HepG2 (cell line): ENCODE measurements around the gene AHCY. TPM values are rescaled to one million over a fixed set of nuclear protein-coding genes. Genes with fewer than 3 reads are reported as not detected.
"Not testable (repeated sequence)": the region's sequence is repeated elsewhere in the genome, so short reads cannot be mapped to it uniquely, and the experiment has no call there.

Source experiments
- ATAC-seq: fragments of 200-7000 bp; cut with Tn5 transposase; 3 replicates; pipeline ENCODE4 v1.9.1; 2020; ENCODE audit warnings: mild to moderate bottlenecking, moderate library complexity
- BruUV-seq: library from RNA; stranded (reverse); fragments of 400-500 nt; replicated peaks from 2 replicates; lab custom pipeline; 2021; lab: Mats Ljungman, UMichigan
- CTCF ChIA-PET: fragments of 300-600 bp; formaldehyde crosslinking; extraction: SDS; loops from one replicate; lab custom pipeline; 2021; ENCODE audit warnings: low total read pairs, inconsistent platforms, low intra/inter-chr PET ratio; lab: Yijun Ruan, JAX
- POLR2A ChIA-PET: fragments of 350-600 bp; sonication (Branson Sonifier 250); formaldehyde crosslinking; loops from one replicate; lab custom pipeline; 2020; ENCODE audit warnings: antibody characterized with exemption, inconsistent platforms; lab: Yijun Ruan, JAX
- DNase-seq: peaks from one replicate; pipeline ENCODE4 v3.0.0-alpha.2; 2015; ENCODE audit warnings: low spot score
- FAIRE-seq: peaks from 3 replicates; lab custom pipeline; 2011; peaks lifted over from hg19 to GRCh38; lab: Jason Lieb, UNC
- H2AFZ ChIP-seq: one replicate; pipeline ENCODE4 v1.6.1; 2011; ENCODE audit warnings: low read length, inconsistent platforms
- H3K27ac ChIP-seq: fragments of 300-600 bp; 3 replicates; pipeline ENCODE4 v1.8.0; 2011; ENCODE audit warnings: mixed run types, mild to moderate bottlenecking, mixed read lengths, low read length, inconsistent platforms; ENCODE audit not compliant: insufficient read depth; ENCODE audit errors: extremely low read length
- H3K27me3 ChIP-seq, 2 experiments: fragments of 200-600 bp in 1 of 2; 2 replicates in 1 of 2; 3 replicates in 1 of 2; pipeline versions ENCODE4 v1.6.0 to v1.8.0; 2011; ENCODE audit warnings: low read length in 2 of 2, mild to moderate bottlenecking in 2 of 2, moderate library complexity in 2 of 2, inconsistent platforms in 1 of 2; ENCODE audit not compliant: insufficient read depth in 2 of 2, control insufficient read depth in 1 of 2
- H3K36me3 ChIP-seq, 2 experiments: fragments of 200-600 bp in 1 of 2; replicated peaks in 1 of 2; 2 replicates in 1 of 2; 3 replicates in 1 of 2; pipeline versions ENCODE4 v1.5.1 to v1.8.0; 2011; ENCODE audit warnings: low read length in 2 of 2, inconsistent platforms in 1 of 2; ENCODE audit not compliant: insufficient read depth in 2 of 2, control insufficient read depth in 1 of 2
- H3K4me1 ChIP-seq: 2 replicates; pipeline ENCODE4 v1.5.1; 2012; ENCODE audit warnings: low read length, inconsistent platforms; ENCODE audit not compliant: insufficient read depth
- H3K4me2 ChIP-seq: 2 replicates; pipeline ENCODE4 v1.6.0; 2011; ENCODE audit warnings: low read depth, low read length, inconsistent platforms
- H3K4me3 ChIP-seq, 3 experiments: fragments of 200-600 bp in 1 of 3; sonication (generic), shearing (Covaris generic) in 1 of 3; replicated peaks in 1 of 3; 2 replicates each; pipeline ENCODE4 v1.5.1; 2011 to 2016; ENCODE audit warnings: low read length in 3 of 3, inconsistent platforms in 2 of 3, low read depth in 2 of 3, mild to moderate bottlenecking in 2 of 3, control low read depth in 1 of 3, mixed read lengths in 1 of 3; ENCODE audit not compliant: insufficient read depth in 1 of 3
- H3K79me2 ChIP-seq: one replicate; pipeline ENCODE4 v1.6.1; 2011; ENCODE audit warnings: low read length, inconsistent platforms; ENCODE audit not compliant: insufficient read depth
- H3K9ac ChIP-seq: 2 replicates; pipeline ENCODE4 v1.6.0; 2011; ENCODE audit warnings: mild to moderate bottlenecking, low read depth, low read length, inconsistent platforms; ENCODE audit not compliant: insufficient read depth
- H3K9me3 ChIP-seq: 2 replicates; pipeline ENCODE4 v1.5.1; 2012; ENCODE audit warnings: mild to moderate bottlenecking, low read length
- H4K20me1 ChIP-seq: 2 replicates; pipeline ENCODE4 v1.6.0; 2011; ENCODE audit warnings: inconsistent platforms, mild to moderate bottlenecking, low read length, moderate library complexity; ENCODE audit not compliant: insufficient read depth
- HOXA3 ChIP-seq: sonication (generic); formaldehyde crosslinking; IDR thresholded peaks from 2 replicates; pipeline ENCODE4 v1.5.0; 2020; ENCODE audit warnings: missing genetic modification reagents
- NFKB2 ChIP-seq: sonication (generic); formaldehyde crosslinking; IDR thresholded peaks from 2 replicates; pipeline ENCODE4 v1.4.0; 2020; ENCODE audit warnings: missing genetic modification reagents, borderline replicate concordance
- ZBTB33 ChIP-seq: sonication (generic); formaldehyde crosslinking; IDR thresholded peaks from 2 replicates; pipeline ENCODE4 v1.4.0; 2020; ENCODE audit warnings: missing genetic modification reagents
- ZBTB38 ChIP-seq: sonication (generic); formaldehyde crosslinking; IDR thresholded peaks from 2 replicates; pipeline ENCODE4 v1.5.1; 2020; ENCODE audit warnings: mild to moderate bottlenecking, missing genetic modification reagents
- ZBTB4 ChIP-seq: sonication (generic); formaldehyde crosslinking; IDR thresholded peaks from 2 replicates; pipeline ENCODE4 v1.4.0; 2020; ENCODE audit warnings: missing genetic modification reagents, mild to moderate bottlenecking, borderline replicate concordance
- ZNF724P ChIP-seq: sonication (generic); formaldehyde crosslinking; IDR thresholded peaks from 2 replicates; pipeline ENCODE4 v1.8.0; 2022; ENCODE audit warnings: missing genetic modification reagents, borderline replicate concordance
- WGBS: methylation state at CpG from one replicate; pipeline ENCODE4 v1.1.6; 2017; ENCODE audit warnings: low lambda C conversion rate; 5-methylcytosine and 5-hydroxymethylcytosine counted together
- in situ Hi-C: cut with HindIII; loops from 2 replicates; pipeline ENCODE4 v1.10.0; 2017; ENCODE audit warnings: low pct_unique_long_range_greater_than_20kb; ENCODE audit not compliant: extremely low pct_ligation_motif_present
- intact Hi-C: fragments of 100-400 bp; cut with micrococcal nuclease; formaldehyde crosslinking; loops from one replicate; pipeline ENCODE4 v1.10.0; 2022; ENCODE audit not compliant: unreplicated experiment
- polyA plus RNA-seq, 8 experiments: library from polyadenylated mRNA; depleted of rRNA in 3 of 8; stranded (reverse) in 7 of 8; unstranded in 1 of 8; fragments of >200 nt; fragmentation: Illumina TruSeq in 4 of 8; extraction: Trizol in 4 of 8; gene quantifications; 2 replicates each; pipeline versions ENCODE4 v1.2.1 to v1.2.3, GENCODE V29; 2011 to 2016; ENCODE audit warnings: low read depth in 4 of 8, missing spikeins in 1 of 8, mixed read lengths in 1 of 8; ENCODE audit not compliant: insufficient read depth in 1 of 8
- total RNA-seq, 5 experiments: library from RNA; depleted of rRNA; stranded (reverse); fragments of >200 nt; fragmentation: Illumina TruSeq; extraction: Trizol; gene quantifications; 2 replicates each; pipeline ENCODE4 v1.2.3, GENCODE V29; 2016; ENCODE audit warnings: low read depth in 1 of 5
- TF ChIP-seq, protein P1 (sequence below): sonication (generic); formaldehyde crosslinking; IDR thresholded peaks from 2 replicates; pipeline ENCODE4 v1.4.0; 2020; ENCODE audit warnings: missing genetic modification reagents

The AHCY gene
- total and polyA plus RNA-seq, 2 of the 13 experiments (the other 11 are each of a cell fraction or from before 2014, with no cell fraction given): 407 to 419 TPM

- FAIRE-seq, H3K4me2 ChIP-seq, CTCF ChIA-PET, BruUV-seq, H3K9ac ChIP-seq, H3K36me3 ChIP-seq, DNase-seq, H3K79me2 ChIP-seq, H3K9me3 ChIP-seq, intact Hi-C loops, ATAC-seq, H4K20me1 ChIP-seq, H3K4me3 ChIP-seq, H3K27me3 ChIP-seq, POLR2A ChIA-PET, H2AFZ ChIP-seq, in situ Hi-C loops, H3K27ac ChIP-seq: not testable (repeated sequence)
- 88% methylated on average over 10 of the region's 10 CpGs for WGBS
- H3K4me1 ChIP-seq: peaks cover 73% of the 10 kb centered on the region
- 0 out of 2 replicates have a peak, but pooled peaks have one; percentile 7 for TF ChIP-seq ZBTB4 (CRISPR knock-in tag)
- 0 out of 2 replicates have a peak, but pooled peaks have one; percentile 28 for TF ChIP-seq NFKB2 (CRISPR knock-in tag)
- TF ChIP-seq HOXA3: peak; percentile 20; the same call in 1 of the 2 replicates
- TF ChIP-seq, protein P1, sequence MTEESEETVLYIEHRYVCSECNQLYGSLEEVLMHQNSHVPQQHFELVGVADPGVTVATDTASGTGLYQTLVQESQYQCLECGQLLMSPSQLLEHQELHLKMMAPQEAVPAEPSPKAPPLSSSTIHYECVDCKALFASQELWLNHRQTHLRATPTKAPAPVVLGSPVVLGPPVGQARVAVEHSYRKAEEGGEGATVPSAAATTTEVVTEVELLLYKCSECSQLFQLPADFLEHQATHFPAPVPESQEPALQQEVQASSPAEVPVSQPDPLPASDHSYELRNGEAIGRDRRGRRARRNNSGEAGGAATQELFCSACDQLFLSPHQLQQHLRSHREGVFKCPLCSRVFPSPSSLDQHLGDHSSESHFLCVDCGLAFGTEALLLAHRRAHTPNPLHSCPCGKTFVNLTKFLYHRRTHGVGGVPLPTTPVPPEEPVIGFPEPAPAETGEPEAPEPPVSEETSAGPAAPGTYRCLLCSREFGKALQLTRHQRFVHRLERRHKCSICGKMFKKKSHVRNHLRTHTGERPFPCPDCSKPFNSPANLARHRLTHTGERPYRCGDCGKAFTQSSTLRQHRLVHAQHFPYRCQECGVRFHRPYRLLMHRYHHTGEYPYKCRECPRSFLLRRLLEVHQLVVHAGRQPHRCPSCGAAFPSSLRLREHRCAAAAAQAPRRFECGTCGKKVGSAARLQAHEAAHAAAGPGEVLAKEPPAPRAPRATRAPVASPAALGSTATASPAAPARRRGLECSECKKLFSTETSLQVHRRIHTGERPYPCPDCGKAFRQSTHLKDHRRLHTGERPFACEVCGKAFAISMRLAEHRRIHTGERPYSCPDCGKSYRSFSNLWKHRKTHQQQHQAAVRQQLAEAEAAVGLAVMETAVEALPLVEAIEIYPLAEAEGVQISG (CRISPR knock-in tag): 0 out of 2 replicates have a peak, but pooled peaks have one; percentile 7
- TF ChIP-seq ZBTB33 (CRISPR knock-in tag): peak; percentile 57; the same call in 1 of the 2 replicates
- peak; percentile 57; the same call in 1 of the 2 replicates for TF ChIP-seq ZBTB38 (CRISPR knock-in tag)
- TF ChIP-seq ZNF724P: 0 out of 2 replicates have a peak, but pooled peaks have one; percentile 36
These were observed 37.6 kb upstream of the AHCY start for GRCh38 chr20:34340726-34341125.
